Activated CD4-positive, CD25-positive, alpha-beta regulatory T cell (primary cell): Measurements from ENCODE around the gene KSR1.

Experiments
- DNase-seq, 4 experiments: peaks; one replicate each; lab custom pipeline; 2025; lab: John Stamatoyannopoulos, UW

KSR1 gene

GRCh38 chr17:27535178-27535928 is 79.1 kb downstream of the KSR1 start:
- DNase-seq = no peak

DNA sequence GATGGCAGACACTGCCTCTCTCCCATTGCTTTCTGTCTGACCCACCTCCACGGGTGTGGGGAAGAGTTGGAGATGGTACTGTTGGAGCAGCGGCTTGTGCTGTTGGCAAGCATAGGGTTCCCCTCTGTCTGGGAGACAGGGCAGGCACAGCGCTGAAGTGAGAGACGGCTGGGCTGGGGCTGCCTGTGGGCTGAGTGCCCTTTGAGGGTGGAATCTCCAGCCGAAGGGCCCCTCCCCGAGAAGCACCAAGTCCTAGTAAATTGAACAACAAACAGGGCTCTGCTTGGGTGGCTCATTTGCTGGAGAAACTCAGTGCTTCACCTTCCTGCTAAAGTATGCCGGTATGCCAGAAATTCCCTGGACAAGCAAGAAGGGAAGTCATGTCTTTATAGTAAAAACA is 79.7 kb downstream of the KSR1 start:
- no peak for DNase-seq

GRCh38 chr17:27536781-27537180 is 80.5 kb downstream of the KSR1 start:
- DNase-seq = no peak

- no peak for DNase-seq
Observed at GRCh38 chr17:27538156-27538955, 82.1 kb downstream of the KSR1 start.

DNA sequence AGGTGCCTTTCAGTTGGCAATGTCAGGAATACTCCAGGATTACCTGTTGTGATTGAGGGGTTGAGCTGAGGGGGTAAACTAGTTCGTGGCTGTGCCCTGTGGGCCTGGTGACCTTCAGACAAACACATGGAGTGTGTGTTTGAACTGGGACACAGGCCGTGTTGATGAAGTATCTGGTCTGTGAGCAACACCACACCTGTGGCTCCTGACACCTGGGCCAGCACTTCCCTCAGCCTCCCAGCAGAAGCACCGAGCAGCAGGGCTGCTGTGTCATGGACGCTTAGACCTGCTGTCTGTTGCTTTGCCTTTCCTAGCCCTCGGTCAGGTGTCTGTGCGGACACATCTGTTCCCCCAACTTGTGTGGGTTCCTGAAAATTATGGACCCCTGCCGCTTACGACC is 82.9 kb downstream of the KSR1 start:
- no peak for DNase-seq

DNA sequence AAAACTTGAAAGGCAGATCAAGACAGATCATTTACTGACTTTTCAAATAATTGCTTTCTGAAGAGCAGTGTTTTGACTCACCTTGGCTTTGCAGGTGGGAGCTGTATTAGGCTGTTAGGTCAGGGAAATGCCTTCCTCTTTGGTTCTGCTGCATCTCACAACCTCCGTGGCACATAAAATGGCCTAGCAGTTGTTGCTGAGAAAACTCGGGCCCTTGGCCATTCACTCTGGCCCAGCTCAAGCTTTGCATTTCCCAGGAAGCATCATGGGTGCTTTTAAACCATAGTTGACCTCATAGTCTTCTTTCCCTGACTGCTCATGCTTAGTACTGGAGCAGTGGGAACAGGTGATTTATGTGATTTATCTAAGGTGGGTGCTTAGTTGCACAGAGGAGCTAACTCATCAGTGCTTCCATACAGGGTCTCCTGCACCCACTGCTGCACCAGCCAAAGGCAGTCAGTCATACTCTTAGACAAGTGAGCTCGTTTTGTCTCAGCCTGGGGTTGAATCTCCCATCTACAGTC is 83.6 kb downstream of the KSR1 start:
- no peak for DNase-seq

GRCh38 chr17:27540318-27541101 is 84.3 kb downstream of the KSR1 start:
- no peak for DNase-seq

DNA sequence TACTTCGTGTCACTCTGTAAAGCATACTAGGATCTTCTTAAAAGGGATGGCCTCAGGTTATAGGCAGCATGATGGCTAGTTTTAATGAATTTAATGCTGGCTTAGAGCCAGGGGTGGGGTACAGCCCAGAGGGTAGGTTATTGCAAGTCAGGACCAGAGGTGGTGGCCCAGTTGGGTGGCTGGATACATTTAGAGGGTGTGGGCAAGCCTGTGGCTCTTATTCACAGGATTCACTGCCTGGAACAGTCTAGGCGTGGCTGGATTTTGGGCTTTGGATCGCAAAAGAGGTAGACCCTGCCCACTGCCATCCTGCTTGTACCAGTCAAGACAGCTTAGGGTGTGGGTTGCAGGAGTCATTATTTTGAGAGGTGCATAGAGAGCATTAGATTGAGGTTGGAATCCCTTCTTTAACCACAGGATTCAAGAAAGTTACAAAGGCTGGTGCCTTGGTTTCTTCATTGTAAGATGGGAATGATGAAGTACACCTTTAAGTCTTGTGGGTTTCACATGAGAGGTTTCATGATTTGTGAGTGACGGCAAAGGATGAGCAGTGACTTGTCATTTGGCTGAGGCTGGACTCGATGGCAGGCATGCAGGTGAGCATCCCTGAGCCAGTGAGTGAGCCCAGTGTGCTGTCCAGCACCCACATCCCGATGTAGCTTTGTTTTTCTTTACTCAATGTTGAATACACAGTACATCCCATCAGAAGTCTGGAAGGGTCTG is 85.2 kb downstream of the KSR1 start:
- no peak for DNase-seq

GRCh38 chr17:27542841-27543463 is 86.7 kb downstream of the KSR1 start:
- no peak for DNase-seq

DNA sequence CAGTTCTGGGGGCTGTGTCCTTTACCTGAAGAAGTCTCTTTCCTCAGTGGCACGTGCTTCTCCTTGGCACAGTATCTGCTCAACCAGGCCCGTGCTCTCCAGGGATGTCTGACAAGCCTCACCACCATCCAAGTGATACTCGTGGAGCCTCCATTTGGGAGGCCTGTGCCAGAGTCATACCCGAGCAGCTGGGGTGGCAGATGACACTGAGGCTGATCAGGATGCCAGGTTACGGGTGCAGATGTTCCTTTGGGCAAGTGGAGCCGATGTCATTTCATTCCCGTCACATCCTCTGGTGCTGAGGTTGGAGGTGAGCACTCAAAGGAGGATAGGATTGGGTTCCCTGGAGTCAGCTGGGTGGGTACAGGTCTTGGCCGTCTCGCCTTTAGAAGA is 87.2 kb downstream of the KSR1 start:
- no peak for DNase-seq

DNA sequence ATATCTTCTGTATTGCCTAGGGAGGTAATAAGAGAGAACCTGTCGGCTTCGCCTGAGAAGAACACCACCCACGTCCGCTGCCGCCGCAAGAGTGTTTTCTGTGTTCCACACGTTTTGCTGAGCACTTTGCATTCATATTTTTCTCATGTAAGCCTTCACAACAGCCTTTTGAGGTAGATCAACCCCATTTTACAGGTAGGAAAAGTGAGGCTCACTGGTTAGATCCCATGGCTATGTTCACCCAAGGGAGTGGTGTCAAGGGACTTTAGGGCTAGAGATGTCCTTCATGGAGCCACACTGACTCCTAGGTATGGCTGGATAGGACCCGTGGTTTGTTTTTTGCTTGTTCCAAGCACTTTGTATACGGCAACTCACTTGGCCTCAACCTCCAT is 87.7 kb downstream of the KSR1 start:
- DNase-seq = no peak

DNA sequence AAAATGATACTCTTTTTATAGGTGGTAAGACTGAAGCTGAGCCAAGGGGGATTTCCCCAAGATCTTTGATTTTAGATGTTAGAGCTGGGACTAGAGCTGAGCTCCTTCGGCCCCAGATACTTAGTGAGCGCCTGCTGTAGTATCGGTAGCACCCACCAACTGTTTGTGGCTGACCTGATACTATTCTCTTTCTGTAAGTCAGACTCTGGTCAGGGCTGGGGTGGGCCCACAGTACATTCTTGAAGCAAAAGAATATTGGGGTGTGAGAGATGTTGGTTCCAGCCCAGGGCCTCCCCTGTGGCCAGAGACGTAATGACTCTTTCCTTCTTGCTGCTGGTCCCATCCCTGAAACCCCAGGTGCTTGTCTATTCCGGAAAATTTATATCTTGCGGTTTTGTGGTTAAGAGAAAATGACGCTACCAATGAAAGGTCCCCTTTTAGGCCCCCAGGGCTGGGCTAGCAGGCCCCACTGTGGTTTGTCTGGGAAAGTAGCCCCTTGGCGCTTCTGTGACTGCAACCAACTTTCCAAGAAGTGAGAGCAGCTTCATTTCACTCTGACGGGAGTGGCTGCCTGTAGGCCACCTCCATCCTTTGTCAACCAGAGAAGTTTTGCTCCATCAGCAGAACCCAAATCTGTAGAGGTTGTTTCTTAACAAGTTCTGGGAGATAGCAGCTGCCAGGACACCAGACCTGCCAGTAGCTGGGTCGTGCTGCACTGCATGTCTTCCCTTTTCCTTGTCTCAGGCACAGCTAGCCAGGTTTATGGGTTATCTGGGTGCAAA is 88.3 kb downstream of the KSR1 start:
- DNase-seq = peak in 1 of 4 experiments; percentile 23

GRCh38 chr17:27545562-27546229 is 89.4 kb downstream of the KSR1 start:
- no peak for DNase-seq

- no peak for DNase-seq
Observed at GRCh38 chr17:27546624-27547300, 90.5 kb downstream of the KSR1 start.

DNA sequence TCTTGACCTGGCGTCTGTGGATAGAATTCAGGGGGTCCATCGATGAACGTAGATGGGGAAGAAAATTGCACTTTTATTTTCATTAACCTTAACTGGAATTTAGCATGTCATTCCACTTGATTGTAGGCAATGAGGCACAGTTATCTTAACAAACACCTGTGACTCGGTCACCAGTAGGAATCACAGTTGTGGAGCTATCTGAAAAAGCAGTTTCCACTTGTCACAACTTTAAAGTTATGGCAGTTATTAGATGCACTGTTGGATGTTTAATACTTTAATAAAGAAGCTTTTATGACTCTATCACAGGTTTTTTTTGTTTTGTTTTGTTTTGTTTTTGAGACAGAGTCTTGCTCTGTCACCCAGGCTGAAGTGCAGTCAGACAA is 91.0 kb downstream of the KSR1 start:
- DNase-seq = no peak

- no peak for DNase-seq
Observed at GRCh38 chr17:27548369-27548768, 92.1 kb downstream of the KSR1 start.

DNA sequence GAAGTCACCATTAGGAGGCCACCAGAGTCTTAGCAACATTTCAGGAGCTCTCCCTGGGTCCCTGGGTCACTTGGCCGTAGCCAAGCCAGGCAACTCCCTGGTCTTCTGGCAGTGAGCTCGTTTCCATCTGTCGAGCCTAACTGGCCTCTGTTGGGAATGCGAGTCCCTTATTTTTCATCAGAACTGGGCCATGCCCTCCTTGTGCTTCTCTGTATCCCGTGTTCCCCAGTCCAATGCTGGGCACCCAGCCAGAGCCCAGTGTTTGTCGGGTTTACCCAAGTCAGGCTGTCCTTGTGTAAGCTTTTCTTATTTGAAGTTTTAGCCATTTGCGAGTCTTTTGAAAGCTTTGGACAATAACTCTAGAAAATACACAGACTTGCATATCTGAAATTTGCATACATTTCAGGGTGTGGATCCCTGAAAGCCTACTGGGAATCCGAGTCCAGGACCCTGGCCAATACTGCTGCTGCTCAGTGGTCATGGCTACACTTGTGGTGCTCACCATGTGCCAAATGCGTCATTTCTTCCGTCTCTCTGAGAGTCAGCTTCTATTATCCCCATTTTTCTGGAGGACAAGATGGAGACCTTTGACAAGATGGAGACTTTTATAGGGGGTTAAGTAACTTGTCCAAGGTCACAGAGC is 93.1 kb downstream of the KSR1 start:
- no peak for DNase-seq

GRCh38 chr17:27550291-27550930 is 94.2 kb downstream of the KSR1 start:
- no peak for DNase-seq
